GM20431 (cell line): ENCODE results near the gene SUMO1.
"Not testable (repeated sequence)": the region's sequence is repeated elsewhere in the genome, so short reads cannot be mapped to it uniquely, and the experiment has no call there.

Experiments
- in situ Hi-C: fragments of 300-500 bp; cut with MseI, MboI; formaldehyde crosslinking; loops from one replicate; pipeline ENCODE4 v1.15.0; 2020; ENCODE audit warnings: low sequenced_read_pairs; ENCODE audit not compliant: unreplicated experiment

Gene SUMO1

DNA sequence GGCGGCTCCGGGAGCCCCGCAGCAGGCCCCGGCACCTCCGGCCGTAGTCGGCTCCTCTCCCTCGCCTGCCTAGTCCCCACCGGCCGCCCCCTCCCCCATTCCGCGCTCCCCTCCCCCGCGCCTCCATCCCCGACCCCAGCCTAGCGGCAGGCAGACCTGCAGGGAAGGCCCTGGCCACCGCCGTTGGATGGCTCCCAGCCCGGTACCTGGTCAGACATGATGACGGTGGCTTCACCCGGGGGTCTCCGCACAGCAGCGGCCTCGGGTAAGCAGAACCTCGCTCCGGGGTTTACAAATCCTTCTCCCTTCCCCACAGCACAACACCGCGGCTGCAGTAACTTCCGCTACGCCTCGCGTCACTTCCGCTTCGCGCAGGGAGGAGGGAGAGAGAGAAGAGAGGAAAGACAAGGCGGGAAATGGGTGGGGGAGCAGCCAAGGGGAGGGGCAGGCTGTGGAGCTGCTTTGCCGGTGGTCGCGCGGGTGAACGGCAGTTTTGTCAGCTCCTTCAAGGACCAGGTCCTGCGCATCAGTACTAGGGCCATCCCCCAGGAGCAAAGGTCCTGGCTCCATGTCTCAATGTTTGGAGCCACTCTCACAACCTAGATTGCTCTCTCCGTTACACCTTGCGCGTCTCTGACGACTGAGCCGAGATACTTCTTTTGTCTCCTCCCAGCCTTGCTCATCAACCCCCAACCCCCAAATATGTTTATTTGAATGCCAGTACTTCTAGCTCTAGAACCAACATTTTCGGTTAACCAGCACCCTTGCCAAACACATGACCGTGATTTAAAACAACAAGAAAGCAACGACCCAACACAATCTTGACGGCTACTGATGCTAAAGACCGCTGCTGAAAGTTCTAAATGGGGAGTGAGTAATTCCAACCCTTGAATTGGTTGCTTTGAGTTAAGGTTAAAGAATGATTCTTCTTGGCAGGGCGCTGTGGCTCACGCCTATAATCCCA lies at the start of gene SUMO1:
Gene SUMO1, minus strand, starts transcription at position 364 of the 964 bp plus-strand sequence. Its CDS starts 146 bp downstream, at position 218.
- in situ Hi-C loops = no loop called here

DNA sequence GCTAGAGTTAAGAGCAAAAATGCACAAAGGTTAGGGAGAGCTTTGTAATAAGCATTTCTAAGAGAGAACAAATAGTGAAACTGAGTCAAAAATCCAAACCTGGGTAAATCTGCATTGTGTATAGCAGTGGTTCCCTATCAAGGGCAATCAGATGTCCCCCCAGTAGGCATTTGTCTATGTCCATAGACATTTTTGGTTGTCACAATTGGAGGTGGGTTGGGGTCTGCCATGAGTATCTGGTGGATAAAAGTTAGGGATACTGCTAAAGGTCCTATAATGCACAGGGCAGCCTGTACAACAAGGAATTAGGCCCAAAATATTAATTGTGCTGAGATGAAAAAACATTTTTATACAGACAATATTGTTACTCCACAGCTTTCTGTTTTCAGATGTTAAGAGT lies 48.2 kb upstream of the SUMO1 start:
- in situ Hi-C loops = no loop called here

DNA sequence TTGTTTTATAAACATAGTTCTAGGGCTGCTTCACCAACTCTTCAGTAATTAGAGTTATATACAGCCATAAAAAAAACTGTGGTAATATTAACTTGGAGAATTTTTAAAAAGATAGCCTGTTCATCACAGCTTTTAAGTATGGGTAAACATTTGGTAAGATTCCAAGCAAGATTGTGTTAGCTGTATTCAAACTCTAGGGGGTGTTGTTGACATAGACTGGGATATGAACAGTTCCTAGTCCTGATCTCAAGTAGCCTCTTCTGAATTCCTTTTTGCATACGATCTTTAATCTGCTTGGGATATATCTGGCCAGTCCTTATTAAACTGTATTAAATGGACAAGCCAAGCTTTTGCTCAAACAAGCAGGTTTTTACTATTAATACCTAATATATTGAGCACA lies 40.5 kb upstream of the SUMO1 start:
- in situ Hi-C loops = no loop called here

GRCh38 chr2:202278036-202278760 lies 39.8 kb upstream of the SUMO1 start:
- in situ Hi-C loops = no loop called here

DNA sequence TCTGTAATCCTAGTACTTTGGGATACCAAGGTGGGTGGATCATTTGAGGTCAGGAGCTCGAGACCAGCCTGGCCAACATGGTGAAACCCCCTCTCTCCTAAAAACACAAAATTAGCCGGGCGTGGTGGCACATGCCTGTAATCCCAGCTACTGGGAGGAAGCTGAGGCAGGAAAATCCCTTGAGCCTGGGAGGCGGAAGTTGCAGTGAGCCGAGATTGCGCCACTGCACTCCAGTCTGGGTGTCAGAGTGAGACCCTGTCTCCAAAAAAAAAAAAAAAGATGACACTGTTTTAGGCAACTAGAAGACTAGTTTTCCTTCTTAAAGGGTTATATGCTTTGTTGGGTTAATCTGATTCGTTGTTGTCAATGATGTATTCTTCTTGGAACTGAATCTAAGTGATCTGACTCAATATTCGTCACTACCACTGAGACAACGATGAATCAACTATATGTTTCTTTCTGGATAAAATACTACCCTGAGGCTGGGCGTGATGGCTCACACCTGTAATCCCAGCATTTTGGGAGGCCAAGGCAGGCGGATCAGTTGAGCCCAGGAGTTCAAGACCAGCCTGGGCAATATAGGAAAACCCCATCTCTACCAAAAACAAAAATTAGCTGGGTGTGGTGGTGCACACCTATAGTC lies 37.8 kb upstream of the SUMO1 start:
- in situ Hi-C loops = not testable (repeated sequence)

GRCh38 chr2:202270487-202270886 lies 32.1 kb upstream of the SUMO1 start:
- in situ Hi-C loops = no loop called here

- in situ Hi-C loops = no loop called here
Measured at GRCh38 chr2:202269585-202269984, 31.2 kb upstream of the SUMO1 start.

GRCh38 chr2:202267495-202267894 lies 29.1 kb upstream of the SUMO1 start:
- in situ Hi-C loops = no loop called here

DNA sequence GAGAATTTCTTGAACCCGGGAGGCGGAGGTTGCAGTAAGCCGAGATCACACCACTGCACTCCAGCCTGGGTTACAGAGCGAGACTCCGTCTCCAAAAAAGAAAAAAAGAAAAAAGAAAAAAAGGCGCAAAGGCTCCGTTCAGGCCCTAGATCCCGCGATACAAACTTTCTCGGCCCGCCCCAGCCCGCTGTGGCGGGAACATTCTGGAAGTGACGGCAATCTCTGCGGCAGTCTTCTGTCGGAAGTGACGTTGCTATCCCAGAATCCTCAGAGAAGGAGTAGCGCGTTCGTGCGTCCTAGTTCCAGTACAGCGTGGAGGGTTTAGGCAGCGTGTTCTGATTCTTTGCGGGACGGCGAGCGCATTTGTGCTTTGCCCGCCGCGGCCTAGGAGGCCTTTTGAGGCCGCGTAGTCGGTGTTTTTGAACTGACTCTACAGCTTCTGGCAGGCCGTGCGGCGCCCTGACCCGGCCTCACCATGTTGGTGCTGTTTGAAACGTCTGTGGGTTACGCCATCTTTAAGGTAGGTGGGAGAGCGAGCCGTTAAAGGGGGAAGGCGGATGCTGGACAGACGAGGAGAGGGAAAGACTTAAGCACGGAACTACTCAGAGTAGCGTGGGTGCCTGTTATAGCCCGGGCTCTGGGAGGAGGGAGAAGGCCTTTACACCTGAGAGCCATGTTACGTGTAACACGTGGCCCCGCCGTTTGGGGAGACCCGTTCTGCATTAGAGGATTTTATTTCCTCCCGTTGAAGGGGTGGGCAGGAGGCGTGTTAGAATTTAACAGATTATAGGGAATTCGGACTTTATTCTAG lies 27.3 kb upstream of the SUMO1 start, which contains the start of gene NOP58:
Gene NOP58, plus strand, starts transcription at position 297 of the 811 bp plus-strand sequence. Its CDS starts 179 bp downstream, at position 476.
- in situ Hi-C loops = no loop called here

- in situ Hi-C loops = no loop called here
Measured at GRCh38 chr2:202261531-202261930, 23.1 kb upstream of the SUMO1 start.

DNA sequence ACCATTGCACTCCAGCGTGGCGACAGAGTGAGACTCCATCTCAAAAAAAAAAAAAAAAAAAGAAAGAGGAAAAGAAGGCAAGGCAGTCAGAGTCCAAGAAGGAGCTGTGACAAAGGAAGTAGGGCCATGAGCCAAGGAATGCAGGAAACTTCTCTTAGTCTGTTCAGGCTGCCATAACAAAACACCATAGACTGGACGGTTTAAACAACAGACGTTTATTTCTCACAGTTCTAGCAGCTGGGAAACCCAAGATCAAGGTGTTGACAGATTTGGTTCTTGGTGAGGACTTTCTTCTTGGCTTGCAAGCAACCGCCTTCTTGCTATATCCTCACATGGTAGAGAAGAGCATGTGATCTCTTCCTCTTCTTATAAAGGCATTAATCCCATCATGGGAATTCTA lies 13.1 kb upstream of the SUMO1 start:
- in situ Hi-C loops = no loop called here

DNA sequence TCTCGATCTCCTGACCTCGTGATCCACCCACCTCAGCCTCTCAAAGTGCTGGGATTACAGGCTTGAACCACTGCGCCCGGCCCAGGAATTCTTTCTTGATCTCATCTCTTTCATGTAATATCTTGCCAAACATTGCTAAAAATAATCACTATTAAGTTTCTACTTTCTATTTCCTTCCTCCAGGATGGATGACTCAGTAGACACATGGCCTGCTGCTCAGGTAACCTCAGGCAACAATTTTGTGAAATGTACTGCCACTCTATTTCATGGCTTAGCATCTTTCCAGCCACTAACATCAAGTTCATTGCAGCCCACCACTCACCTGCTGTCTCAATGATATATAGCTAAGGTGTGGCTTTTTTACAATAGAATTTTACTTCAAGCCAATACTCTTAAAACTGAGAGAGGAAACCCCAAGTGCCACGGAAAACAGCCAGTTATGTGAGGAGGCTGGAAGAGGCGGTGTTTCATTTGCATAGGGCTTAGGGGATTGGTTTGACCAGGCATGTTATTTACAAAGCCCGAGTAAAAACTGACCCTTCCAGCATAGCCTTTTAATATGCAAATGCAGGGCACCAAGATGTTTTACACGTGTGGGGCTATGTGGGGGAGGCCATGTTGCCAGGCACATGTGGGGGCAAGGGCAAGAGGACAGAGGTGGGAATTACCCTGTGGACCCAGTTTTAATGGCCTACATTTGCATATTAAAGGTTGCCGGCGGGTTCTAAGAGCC lies 11.3 kb upstream of the SUMO1 start:
- in situ Hi-C loops = no loop called here

DNA sequence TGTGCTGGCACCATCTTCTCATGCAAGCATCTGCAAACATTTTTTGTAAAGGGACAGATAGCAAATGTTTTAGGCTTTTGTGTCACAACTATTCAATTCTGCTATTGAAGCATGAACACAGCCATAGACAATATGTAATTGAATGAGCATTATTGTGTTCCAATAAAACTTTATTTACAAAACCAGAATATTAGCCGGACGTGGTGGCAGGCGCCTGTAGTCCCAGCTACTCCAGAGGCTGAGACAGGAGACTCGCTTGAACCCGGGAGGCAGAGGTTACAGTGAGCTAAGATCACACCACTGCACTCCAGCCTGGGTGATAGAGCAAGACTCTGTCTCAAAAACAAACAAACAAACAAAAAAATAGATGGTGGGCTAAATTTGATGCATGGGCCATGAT lies 9.3 kb upstream of the SUMO1 start:
- in situ Hi-C loops = not testable (repeated sequence)

- in situ Hi-C loops = no loop called here
Measured at GRCh38 chr2:202237787-202238233, 587 bp downstream of the SUMO1 start.

- in situ Hi-C loops = no loop called here
Measured at GRCh38 chr2:202221873-202222272, 16.5 kb downstream of the SUMO1 start.

- in situ Hi-C loops = no loop called here
Measured at GRCh38 chr2:202215179-202215578, 23.2 kb downstream of the SUMO1 start.

DNA sequence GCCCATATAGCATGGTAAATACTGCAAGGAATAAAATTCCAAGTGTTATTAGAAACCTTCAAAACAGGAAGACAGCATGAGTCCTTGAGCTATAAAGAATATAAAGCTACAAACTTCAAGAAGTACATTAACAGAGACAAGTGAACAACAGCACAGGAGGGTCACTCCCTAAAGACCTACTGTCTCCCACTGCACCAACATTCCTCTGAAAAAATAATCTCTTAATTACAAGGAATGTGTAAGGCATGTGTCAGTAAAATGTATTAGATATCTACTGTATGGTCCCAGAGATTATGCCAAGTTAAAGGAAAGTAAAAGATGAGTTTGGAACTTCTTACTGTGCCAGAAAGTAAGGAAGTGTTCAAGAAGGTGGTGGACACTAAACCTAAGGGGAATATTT lies 29.9 kb downstream of the SUMO1 start:
- in situ Hi-C loops = no loop called here

DNA sequence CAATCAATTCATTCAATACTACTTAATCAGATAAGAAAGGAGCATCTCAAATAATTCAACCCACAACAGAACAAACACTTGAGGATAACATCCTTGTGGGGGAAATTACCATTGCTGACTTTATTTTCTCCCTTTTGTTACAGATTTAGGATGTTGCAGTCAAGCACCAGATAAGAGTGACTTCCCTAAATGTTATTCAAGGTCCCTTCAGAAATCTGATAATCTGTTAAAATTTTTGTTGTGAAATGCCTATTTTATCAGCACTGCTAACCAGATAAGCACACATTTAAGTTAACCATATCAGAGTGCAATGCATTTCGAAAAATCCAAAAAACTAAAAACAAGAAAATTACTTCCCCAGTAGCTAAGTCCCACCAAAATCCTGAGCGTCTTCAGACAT lies 33.5 kb downstream of the SUMO1 start:
- in situ Hi-C loops = no loop called here

GRCh38 chr2:202203348-202203747 lies 35.0 kb downstream of the SUMO1 start:
- in situ Hi-C loops = no loop called here
